ENCODE data around the gene ZSWIM7. TPM values are rescaled to one million over a fixed set of nuclear protein-coding genes. Genes with fewer than 3 reads are reported as not detected.

ZSWIM7 gene
- total RNA-seq, 2 experiments from 2014 or later = 11.3 to 13.0 TPM

GRCh38 chr17:15930426-15930825 is 69.1 kb downstream of the ZSWIM7 start:
- peaks cover 20% of the 10 kb centered on the region for H3K27me3 Mint-ChIP-seq
- intact Hi-C loops (cut with DNase I, micrococcal nuclease) = no loop called here
- Histone ChIP-seq H3K9me3 (ENCODE audit: control insufficient read depth in 1 of 2, insufficient read depth in 1 of 2, low read length in 2 of 2) (no peaks in the 10 kb centered on the region), H3K27me3 (ENCODE audit: control insufficient read depth in 1 of 2, insufficient read depth in 2 of 2, low read length in 2 of 2) (no peaks in the 10 kb centered on the region), H3K27ac (ENCODE audit: low read depth in 1 of 2, low read length in 2 of 2) (no peak overlapping the region), H3K36me3 (ENCODE audit: insufficient read depth, low read length) (no peaks in the 10 kb centered on the region), H3K4me1 (ENCODE audit: insufficient read depth, low read length) (no peaks in the 10 kb centered on the region), H3K4me3 (ENCODE audit: low read length) (no peak overlapping the region)
- H3K4me3 Mint-ChIP-seq = no peak overlapping the region
- POLR2A ChIA-PET = no interaction called here
- CTCF ChIA-PET = no interaction called here
- DNase-seq = no peak
- TF ChIP-seq, protein P1, sequence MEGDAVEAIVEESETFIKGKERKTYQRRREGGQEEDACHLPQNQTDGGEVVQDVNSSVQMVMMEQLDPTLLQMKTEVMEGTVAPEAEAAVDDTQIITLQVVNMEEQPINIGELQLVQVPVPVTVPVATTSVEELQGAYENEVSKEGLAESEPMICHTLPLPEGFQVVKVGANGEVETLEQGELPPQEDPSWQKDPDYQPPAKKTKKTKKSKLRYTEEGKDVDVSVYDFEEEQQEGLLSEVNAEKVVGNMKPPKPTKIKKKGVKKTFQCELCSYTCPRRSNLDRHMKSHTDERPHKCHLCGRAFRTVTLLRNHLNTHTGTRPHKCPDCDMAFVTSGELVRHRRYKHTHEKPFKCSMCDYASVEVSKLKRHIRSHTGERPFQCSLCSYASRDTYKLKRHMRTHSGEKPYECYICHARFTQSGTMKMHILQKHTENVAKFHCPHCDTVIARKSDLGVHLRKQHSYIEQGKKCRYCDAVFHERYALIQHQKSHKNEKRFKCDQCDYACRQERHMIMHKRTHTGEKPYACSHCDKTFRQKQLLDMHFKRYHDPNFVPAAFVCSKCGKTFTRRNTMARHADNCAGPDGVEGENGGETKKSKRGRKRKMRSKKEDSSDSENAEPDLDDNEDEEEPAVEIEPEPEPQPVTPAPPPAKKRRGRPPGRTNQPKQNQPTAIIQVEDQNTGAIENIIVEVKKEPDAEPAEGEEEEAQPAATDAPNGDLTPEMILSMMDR (IDR thresholded peaks at IDR 0.05) = no peak
- no peaks in the 10 kb centered on the region for H3K4me1 Mint-ChIP-seq (ENCODE audit: low read depth)
- H3K36me3 Mint-ChIP-seq (ENCODE audit: low read depth) = no peaks in the 10 kb centered on the region
- no peak overlapping the region for H3K27ac Mint-ChIP-seq
- ATAC-seq (ENCODE audit: poor library complexity) = no peak
- no peaks in the 10 kb centered on the region for H3K9me3 Mint-ChIP-seq

DNA sequence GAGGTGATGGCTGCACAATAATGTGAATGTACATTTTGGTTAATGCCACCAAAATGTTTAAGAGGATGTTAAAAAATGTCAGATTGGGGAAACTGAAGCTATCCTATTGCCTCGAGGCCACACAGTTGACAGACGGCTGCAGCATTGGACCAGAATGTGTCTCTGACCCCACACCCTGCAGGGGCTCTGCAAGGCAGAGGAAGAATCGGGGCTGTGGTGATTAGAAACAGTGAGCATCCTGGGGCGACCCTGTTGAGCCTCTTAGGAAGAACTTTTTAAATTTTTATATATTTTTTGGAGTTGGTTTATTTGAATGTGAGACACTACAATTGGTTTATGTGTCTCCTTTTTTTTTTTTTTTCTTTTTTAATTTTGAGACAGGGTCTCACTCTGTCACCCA is 69.6 kb downstream of the ZSWIM7 start:
- CTCF ChIA-PET = no interaction called here
- no peaks in the 10 kb centered on the region for H3K4me1 ChIP-seq (ENCODE audit: insufficient read depth, low read length)
- intact Hi-C loops (cut with DNase I, micrococcal nuclease) = no loop called here
- H3K36me3 Mint-ChIP-seq (ENCODE audit: low read depth) = no peaks in the 10 kb centered on the region
- ATAC-seq (ENCODE audit: poor library complexity) (no peak), DNase-seq (no peak)
- TF ChIP-seq, protein P1 (IDR thresholded peaks at IDR 0.05) = no peak
- H3K27me3 ChIP-seq (ENCODE audit: control insufficient read depth in 1 of 2, insufficient read depth in 2 of 2, low read length in 2 of 2) = no peaks in the 10 kb centered on the region
- H3K27ac ChIP-seq (ENCODE audit: low read depth in 1 of 2, low read length in 2 of 2) = no peak overlapping the region
- H3K36me3 ChIP-seq (ENCODE audit: insufficient read depth, low read length) = no peaks in the 10 kb centered on the region
- H3K4me1 Mint-ChIP-seq (ENCODE audit: low read depth) = no peaks in the 10 kb centered on the region
- no peak overlapping the region for H3K27ac Mint-ChIP-seq
- POLR2A ChIA-PET = no interaction called here
- H3K9me3 Mint-ChIP-seq = no peaks in the 10 kb centered on the region
- peaks cover 20% of the 10 kb centered on the region for H3K27me3 Mint-ChIP-seq
- H3K4me3 Mint-ChIP-seq = no peak overlapping the region
- no peaks in the 10 kb centered on the region for H3K9me3 ChIP-seq (ENCODE audit: control insufficient read depth in 1 of 2, insufficient read depth in 1 of 2, low read length in 2 of 2)
- no peak overlapping the region for H3K4me3 ChIP-seq (ENCODE audit: low read length)

GRCh38 chr17:15928286-15928785 is 71.2 kb downstream of the ZSWIM7 start:
- Mint-ChIP-seq H3K27me3 (peaks cover 20% of the 10 kb centered on the region), H3K4me3 (no peak overlapping the region), H3K9me3 (no peaks in the 10 kb centered on the region), H3K27ac (no peak overlapping the region), H3K36me3 (ENCODE audit: low read depth) (no peaks in the 10 kb centered on the region), H3K4me1 (ENCODE audit: low read depth) (no peaks in the 10 kb centered on the region)
- TF ChIP-seq, protein P1 (IDR thresholded peaks at IDR 0.05) = no peak
- no peaks in the 10 kb centered on the region for H3K4me1 ChIP-seq (ENCODE audit: insufficient read depth, low read length)
- ChIA-PET POLR2A (no interaction called here), CTCF (no interaction called here)
- DNase-seq (no peak), ATAC-seq (ENCODE audit: poor library complexity) (no peak)
- H3K36me3 ChIP-seq (ENCODE audit: insufficient read depth, low read length) = no peaks in the 10 kb centered on the region
- H3K4me3 ChIP-seq (ENCODE audit: low read length) = no peak overlapping the region
- no peak overlapping the region for H3K27ac ChIP-seq (ENCODE audit: low read depth in 1 of 2, low read length in 2 of 2)
- no peaks in the 10 kb centered on the region for H3K27me3 ChIP-seq (ENCODE audit: control insufficient read depth in 1 of 2, insufficient read depth in 2 of 2, low read length in 2 of 2)
- no peaks in the 10 kb centered on the region for H3K9me3 ChIP-seq (ENCODE audit: control insufficient read depth in 1 of 2, insufficient read depth in 1 of 2, low read length in 2 of 2)
- intact Hi-C loops (cut with DNase I, micrococcal nuclease) = no loop called here

Other genes starting within 250 kb of the ZSWIM7 start
- gene ADORA2B, start 54.6 kb downstream of the ZSWIM7 start, total RNA-seq = not detected
- gene TTC19, start 120 bp upstream of the ZSWIM7 start, total RNA-seq = 10 to 100 TPM; 57.8 to 66.7 TPM
- 100 to 1,000 TPM; 118 TPM for gene NCOR1, start 215.8 kb upstream of the ZSWIM7 start, total RNA-seq
- 10 to 100 TPM; 48.4 to 49.0 TPM for gene PIGL, start 217.5 kb upstream of the ZSWIM7 start, total RNA-seq

Data from CD4-positive, alpha-beta T cell (primary cell).